Measurements from ENCODE around the gene PARN.

PARN gene

DNA sequence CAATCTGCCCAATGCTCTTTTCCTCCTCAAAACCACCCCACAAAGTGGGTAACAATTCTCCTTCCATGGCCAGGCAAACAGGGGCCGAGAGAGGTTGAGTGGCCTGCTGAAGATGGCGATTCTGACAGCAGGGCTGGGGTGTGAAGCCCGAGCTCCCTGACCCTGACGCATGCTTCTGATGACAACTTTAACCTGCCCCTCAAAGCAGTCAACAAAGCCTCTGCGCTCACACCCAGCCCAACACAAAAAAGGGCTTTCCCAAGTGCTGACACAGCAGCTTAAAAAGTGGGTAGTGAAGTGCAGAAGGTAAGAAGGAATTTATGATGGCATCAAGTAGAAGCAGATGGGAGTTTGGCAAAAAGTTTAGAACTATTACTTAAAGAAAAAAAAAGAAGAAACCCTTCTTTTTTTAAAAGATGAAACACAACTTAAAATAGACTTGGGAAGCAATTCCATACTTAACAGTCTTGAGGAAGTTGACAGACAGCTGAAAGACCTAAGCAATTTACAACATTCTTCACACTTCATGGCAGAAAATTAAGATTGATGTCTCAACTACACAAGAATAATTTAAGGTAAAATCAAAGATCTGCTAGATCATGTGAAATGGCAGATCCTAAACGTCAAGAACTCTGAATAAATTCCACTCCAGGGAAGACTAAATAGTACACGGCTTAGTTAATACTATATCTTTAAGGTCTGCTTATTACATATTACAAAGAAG is 133.9 kb downstream of the PARN start:
- DNase-seq = no peak

DNA sequence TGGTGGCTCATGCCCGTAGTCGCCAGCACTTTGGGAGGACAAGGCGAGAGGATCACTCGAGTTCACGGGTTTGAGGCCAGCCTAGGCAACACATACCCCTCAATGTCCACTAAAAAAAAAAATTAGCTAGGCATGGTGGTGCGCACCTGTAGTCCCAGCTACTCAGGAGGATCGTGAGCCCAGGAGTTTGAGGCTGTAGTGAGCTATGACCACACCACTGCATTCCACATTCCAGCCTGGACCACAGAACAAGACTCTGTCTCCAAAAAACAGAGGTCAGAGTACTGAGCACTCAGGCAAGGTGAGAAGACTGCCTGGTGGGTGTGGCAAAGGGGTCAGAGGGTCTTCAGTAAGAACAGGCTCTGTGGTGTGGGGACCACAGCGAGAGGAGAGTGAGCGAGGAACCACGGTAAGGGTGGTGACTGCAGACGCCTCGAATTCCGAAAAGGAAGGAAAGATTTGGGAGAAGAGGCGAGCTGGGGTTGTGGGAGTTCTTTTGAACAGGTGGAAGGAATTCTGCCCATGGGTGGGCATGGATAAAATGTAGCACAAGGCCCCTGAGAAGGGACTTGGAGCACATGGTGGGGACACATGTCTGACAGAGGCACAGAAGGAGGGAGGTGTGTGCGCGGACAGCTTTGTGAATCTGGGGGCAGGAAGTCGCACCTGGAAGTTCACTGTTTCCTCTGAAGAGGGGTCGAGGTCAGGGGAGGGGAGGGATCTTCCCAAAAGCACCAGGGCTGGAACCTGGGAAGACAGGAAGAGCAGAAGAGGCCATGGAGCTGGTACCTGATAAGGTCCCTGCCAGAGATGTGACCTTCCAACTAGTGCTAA is 134.6 kb downstream of the PARN start:
- DNase-seq = no peak

DNA sequence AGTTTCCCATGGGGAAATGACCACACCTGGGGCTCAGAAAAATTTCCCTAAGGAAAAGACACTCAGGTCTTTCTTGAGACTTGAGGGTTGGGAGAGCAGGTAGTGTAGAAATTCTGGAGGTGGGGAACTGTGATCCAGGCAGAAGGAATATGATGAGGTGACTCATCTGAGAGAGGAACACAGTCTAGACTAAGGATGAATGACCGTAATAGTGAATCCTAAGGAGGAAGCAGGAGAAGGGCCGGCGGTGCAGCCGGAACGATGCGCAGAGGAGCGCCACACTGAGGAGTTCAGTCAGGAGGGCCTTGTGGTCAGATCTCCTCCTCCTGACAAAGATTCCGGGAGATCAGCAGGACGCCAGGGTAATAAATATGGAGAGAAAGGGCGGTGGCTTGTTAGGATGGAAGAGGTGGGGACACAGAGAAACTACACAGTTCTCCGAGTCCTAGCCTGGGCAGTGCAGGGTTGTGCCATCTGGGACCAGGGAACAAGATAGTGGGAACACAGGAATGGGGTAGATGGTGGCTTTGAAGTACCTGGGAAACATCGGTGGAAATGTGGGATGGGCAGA is 135.6 kb downstream of the PARN start:
- DNase-seq = no peak

DNA sequence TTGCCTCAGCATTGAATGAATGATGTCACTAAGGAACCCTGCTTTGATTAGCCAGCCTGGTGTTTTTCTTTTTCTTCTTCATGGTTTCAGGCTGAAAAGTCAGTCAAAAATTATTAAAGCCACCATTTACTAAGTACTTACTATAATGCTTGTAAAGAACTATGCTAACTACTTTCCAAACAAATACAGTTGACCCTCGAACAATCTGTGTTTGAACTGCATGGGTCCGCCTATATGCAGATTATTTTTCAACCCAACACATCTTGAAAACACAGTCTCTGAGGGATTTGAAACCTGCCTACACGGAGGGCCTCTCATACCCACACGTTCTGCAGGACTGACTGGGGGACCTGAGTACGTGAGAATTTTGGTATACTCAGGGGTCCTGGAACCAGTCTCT is 136.3 kb downstream of the PARN start:
- DNase-seq = no peak

DNA sequence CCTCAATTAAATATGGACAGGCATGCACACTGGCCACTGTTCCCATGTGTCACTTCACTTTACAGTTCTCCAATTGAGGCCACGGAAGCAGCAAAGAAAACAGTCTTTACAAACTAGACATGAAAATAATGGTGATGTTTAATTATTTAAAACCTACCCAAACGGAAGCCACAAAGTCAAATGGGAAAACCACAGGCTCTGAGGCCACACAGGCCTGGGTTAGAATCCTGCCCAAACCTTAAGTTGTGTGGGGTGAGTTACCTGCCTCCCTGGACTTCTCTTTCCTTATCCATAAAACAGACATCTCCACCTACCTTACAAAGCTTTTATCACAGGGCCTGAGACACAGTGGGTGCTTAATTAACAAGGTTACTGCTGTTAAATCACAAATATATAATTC is 137.4 kb downstream of the PARN start:
- no peak for DNase-seq

DNA sequence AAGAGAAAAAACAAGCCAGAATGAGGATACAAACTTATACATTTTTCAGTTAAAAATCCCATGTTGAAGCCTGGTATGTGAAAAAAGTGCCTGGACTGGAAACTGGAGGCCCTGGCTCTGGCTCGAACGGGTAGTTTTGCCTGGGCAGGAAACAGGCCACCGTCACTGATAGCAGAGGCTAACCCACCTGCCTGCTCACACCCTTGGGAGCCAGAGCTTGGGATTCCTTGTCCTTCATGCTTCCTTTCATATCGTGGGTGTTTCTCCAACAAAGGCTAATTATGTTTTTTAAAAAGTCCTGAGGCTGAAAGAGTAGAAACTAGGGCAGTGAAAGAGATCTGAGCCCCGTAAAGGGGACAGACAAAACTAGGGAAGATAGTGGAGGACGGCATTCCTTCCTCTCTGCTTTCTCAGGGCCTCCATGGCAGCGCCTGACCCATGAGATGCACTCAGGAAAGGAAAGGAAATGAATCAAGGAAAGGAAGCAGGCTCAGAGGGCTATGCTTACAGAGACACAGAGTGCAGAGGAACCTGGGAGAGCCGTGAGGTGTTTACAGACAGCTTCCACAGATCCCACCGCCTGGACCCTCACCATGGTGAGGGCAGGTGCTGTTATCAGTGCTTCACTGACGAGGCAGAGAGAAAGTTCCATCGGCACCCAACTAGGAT is 138.1 kb downstream of the PARN start:
- DNase-seq = no peak

DNA sequence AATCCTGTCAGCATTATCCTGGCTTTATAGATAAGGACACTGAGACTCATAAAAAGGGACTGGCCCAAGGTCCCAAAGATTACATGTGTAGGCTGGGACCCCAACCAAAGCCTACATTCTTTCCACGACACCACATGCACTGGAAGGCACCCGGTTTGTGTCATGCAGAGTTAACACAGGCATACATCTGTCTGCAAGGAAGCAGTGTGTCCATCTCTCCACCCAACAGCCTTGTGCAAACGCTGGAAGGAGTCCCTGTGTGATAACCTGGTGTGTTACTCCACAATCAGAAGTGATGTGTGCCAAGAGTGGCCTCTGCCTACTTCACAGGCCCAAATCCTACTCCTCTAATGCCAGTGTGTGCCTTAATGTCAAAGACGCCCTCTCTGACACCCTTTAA is 139.8 kb downstream of the PARN start:
- no peak for DNase-seq

DNA sequence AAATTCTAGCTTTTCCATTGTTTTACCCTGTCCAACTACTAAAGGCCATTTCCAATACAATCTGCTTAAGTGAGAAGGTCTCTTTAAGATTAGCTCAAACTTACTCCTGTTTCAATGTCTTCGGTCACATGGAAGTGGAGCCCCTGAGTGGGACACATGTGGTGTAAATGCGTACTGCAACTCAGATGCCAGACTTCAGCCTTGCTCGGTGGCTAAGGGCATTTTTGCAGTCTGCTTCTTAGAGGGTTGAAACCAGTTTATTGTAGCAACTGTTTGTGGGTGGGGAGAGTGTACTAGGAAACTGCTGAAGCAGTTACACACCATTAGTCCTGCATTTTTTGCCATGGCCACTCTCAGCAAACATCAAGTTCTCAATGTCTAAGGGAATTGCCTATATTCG is 140.6 kb downstream of the PARN start:
- DNase-seq = peak in 1 of 2 experiments; percentile 25

DNA sequence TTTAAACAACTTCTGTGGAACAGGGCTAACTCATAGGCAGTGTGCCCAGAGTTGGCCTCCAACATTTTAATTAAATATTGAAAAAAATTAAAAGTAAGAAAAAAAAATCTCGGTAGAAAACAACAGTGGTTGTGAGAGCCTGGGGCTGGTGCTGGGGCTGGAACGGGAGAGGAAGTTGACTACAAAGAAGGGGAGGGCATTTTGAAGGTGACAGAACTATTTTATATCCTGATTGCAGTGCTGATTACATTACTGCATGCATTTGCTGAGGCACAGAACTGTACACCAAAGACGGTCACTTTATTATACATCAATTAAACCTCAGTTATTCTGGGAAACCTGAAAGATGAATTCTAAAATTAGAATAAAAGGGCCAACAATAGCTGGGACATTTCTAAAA is 142.5 kb downstream of the PARN start:
- no peak for DNase-seq

DNA sequence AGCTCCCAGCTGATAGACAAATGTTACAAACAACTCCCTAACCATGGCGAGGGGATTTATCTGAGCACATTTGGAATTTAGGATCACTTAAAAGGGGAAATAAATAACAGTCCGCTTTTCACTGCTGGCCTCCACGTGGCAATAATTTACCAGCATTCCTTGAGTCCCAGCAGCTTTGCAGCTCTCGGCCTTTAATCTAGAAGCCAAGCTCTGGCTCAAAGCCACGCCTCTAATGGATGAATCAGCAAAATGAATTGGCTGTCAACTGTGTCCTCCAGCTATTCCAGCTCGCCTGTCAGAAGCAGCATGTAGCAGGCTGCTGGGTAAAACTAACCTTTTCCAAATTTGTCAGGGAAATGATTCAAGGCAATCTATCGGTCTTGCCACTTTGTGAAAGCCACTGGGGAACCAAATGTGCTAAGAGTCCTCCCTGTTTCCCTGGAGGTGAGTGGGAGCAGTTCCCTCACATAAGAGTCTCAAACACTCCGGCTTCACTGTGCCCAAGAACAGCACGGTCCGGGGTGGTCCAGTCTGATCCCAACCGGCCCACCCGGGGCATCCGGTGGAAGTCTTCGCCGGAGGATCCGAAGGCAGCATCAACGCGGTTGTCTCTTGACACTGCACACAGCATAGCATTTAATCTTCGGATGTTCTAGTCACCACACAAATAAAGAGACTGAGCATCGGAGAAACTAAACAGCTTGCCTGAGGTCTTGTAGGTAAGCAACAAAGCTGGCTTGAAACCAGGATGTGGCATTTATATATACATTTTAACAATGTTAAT is 143.3 kb downstream of the PARN start:
- DNase-seq = peak; percentile 75 to 89

DNA sequence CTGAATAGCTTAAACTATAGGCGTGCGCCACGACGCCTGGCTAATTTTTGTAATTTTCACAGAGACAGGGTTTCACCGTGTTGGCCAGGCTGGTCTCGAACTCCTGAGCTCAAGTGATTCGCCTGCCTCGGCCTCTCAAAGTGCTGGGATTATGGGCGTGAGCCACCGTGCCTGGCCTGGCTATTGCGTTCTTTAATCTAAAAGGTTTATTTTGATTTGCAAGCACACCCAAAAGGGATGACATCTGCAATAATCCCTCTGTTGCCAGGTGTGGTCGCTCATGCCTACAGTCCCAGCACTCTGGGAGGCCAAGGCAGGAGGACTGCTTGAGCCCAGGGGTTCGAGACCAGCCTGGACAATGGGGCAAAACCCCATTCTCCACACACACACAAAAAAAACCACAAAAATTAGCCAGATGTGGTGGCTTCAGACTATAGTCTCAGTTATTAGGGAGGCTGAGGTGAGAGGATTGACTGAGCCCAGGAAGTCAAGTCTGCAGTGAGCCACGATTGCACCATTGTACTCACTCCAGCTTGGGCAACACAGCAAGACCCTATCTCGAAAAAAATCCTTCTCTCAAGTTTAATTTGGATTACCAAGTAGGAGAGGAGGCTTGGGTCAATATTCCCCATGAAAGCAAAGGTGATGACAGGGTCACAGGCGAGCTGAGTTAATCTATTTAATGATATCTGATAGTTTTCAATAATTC is 144.1 kb downstream of the PARN start:
- DNase-seq = no peak

DNA sequence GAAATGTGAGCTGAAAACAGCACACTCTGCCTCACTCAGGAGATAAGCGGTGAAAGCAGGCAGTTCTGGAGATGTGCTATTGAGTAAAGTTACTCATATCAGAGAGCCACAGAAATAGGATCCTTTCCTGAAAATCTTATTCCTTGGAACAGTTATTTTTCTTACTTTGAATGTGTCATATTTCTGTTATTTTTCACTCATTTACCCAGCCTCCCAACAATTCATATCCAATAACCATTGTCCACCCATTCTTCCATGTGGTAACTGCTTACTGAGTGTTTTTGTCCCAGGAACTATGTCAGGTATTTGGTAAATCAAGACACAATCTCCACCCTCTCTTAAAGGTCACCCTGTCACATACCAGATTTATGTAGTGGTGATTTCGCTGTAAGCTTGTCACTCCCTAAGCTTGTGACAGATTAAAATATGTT is 144.9 kb downstream of the PARN start:
- DNase-seq = no peak

DNA sequence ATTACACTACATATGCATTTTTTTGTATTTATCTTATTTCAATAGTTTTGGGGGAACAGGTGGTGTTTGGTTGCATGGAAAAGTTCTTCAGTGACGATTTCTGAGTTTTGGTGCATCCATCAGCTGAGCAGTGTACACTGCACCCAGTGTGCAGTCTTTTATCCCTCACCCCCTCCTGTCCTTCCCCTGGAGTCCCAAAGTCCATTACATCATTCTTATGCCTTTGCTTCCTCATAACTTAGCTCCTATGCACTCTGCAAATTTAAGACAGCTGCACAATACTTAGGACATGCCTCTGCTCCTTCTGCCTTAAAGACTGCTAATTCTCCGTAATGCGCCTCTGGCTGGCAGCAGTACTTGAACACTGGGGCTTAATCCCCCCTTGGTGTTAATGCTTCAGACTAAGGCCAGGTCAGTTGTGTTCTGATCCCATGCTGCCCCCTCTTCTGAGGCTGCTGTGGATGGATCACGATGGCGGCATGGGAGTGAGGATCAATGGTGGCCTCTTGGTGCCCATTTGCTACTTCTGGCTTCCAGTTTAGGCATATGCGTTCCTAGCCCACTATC is 146.2 kb downstream of the PARN start:
- no peak for DNase-seq

DNA sequence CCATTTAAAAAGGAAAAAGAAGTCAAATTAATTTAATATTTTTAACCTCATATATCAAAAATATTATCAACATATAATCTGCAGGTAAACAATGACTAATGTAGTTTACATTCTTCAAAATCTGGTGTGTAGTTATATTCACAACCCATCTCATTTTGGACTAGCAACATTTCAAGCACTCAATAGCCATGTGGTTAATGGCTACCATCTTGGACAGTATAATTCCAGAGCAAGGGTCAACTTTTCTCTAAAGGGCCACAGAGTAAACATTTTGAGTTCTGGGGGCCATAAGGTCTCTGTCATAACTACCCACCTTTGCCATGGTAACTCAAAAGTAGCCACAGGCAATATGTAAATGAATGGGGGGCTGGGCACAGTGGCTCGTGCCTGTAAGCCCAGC is 153.9 kb downstream of the PARN start:
- DNase-seq = no peak

DNA sequence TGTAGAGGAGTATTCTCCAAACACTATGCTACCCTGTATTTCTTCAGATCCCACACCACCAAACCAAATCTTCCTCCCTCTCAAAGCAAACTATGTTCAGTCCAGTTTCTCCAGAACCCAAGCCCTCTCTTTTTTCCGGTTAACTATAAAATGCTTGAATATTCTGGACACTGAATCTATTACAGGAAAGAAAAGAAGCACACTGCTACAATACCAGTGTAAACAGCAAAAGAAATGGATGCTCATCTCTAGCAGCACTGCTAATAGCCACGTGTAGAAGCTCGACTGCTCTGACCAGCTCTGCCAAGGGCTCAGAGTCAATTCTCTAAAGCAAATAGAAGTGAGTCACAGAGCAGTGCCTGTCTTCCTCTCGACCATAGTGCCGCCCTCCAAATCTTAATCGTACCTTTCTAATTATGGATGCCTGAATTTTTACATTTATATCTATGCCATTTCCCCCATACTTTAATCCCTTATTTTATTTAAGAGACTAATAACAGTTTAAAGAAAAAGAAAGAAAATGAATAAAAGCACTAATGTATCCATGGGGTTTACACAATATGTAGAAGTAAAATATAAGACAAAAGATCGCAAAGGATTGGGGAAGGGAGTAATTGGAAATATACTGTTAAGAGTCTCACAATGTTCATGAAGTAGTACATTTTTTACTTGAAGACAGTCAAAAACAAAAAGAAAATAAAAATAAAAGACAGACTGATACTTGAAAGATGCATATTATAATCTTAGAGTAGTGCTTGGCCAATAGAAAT is 154.5 kb downstream of the PARN start:
- peak; percentile 11 to 39 for DNase-seq

DNA sequence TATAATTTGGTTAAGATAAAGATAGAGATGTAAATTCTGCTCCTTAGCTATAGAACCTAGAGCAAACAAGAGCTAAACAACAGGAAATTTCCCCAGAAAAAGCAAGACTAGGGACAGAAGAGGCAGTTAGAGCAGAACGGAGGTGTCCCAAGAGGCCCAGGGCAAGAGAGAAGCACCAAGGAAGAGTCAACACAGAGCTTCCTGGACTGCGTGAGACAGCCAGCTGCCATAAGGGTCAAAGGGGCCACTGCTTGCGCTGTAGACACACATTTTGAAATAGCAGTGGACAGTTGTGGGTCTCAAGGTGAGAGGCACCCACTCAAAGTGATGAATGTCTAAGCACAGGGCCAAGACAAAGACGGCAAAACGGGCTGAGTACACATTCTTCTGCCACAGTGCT is 156.6 kb downstream of the PARN start:
- DNase-seq = no peak

DNA sequence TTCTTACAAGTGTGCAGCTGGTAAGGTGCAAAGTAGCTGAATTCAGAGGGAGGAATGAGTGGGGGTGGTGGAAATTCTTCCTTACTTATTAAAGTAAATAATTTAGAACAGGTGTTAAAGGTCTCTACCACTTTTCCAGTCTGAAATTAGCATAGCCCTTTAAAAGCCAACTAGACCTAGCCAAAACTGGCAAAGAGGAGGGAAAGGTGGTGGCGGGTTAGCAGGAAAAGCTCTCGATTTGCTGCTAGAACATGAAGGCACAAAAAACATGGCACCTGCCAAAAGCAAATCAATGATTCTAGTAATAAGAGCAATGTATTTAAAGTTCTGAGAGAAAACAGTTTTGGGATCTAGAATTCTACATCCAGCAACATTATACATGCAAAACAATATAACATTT is 157.7 kb downstream of the PARN start:
- no peak for DNase-seq

DNA sequence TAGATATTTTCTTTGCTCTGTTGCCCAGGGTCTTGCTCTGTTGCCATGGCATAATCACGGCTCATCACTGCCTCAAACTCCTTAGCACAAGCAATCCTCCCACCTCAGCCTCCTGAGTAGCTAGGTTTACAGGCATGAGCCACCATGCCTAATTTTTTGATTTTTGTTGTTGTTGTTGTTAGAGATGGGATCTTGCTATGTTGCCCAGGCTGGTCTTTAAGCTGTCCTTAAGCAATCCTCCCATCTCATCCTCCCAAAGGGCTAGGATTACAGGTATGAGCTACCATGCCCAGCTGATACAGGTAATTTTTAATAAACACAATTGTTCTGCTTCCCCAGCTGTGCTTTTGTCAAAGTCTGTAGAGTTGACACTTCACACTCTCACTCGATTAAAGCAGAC is 159.3 kb downstream of the PARN start:
- DNase-seq = no peak

DNA sequence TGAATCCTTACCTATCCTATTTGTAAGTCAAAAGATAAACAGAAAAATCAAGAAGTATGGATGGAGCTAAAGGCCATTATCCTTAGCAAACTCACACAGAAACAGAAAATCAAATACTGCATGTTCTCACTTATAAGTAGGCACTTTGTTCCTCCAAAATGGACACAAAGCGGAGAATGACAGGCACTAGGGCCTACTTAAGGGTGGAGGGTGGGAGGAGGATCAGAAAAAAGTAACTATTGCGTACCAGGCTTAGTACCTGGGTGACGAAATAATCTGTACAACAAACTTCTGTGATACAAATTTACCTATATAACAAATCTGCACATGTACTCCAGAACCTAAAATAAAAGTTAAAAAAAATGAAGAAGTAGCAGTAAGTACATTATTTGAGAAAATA is 164.3 kb downstream of the PARN start:
- no peak for DNase-seq

DNA sequence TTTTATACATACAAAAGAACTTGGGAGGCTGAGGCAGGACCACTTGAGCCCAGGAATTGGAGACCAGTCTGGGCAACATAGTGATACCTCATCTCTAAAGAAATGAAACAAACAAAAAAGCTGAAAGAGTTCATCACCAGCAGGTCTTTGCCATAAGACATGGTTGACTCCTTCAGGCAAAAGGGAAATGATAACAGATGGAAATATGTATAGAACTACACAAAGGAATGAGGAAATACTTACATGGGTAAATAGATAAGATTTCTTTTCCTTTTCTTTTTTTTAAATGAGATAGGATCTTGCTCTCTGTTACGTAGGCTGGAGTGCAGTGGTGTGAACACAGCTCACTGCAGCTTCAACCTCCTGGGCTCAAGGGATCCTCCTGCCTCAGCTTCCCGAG is 165.3 kb downstream of the PARN start:
- DNase-seq = no peak

DNA sequence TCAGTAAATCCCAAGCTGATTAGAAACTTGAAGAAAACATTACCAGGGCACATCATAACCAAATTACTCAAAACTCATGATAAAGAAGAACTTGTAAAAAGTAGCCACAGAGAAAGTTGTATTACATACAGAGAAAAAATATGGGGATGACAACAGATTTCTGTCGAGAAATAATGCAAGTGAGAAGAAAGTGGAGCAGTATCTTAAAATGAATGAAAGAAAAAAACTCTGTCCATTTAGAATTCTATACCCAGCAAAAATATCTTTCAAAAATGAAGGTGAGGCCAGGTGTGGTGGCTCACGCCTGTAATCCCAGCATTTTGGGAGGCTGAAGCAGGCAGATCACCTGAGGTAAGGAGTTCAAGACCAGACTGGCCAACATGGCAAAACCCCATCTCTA is 165.9 kb downstream of the PARN start:
- no peak for DNase-seq
